AG08396 (cell line): ENCODE data around the gene PEX14.

Experiments
- DNase-seq: peaks from one replicate; pipeline ENCODE4 v3.0.0; 2012; ENCODE audit warnings: low spot score, mixed read lengths

The PEX14 gene

GRCh38 chr1:10617931-10618885 lies 143.5 kb downstream of the PEX14 start:
- DNase-seq, result no peak

GRCh38 chr1:10620776-10621175 lies 146.0 kb downstream of the PEX14 start:
- DNase-seq, result no peak

GRCh38 chr1:10621906-10622305 lies 147.2 kb downstream of the PEX14 start:
- DNase-seq, result no peak

GRCh38 chr1:10622910-10623685 lies 148.3 kb downstream of the PEX14 start:
- DNase-seq, result no peak

GRCh38 chr1:10623686-10624145 lies 149.0 kb downstream of the PEX14 start:
- no peak for DNase-seq

- no peak for DNase-seq
Observed at GRCh38 chr1:10624256-10625050, 149.7 kb downstream of the PEX14 start.

- no peak for DNase-seq
Observed at GRCh38 chr1:10625076-10625475, 150.3 kb downstream of the PEX14 start.

GRCh38 chr1:10625554-10625953 lies 150.8 kb downstream of the PEX14 start:
- no peak for DNase-seq

GRCh38 chr1:10626131-10626731 lies 151.5 kb downstream of the PEX14 start:
- DNase-seq, result no peak

GRCh38 chr1:10626791-10627410 lies 152.2 kb downstream of the PEX14 start:
- DNase-seq, result no peak

- no peak for DNase-seq
Observed at GRCh38 chr1:10628685-10629084, 153.9 kb downstream of the PEX14 start.

GRCh38 chr1:10629091-10629815 lies 154.5 kb downstream of the PEX14 start:
- no peak for DNase-seq

- DNase-seq, result no peak
Observed at GRCh38 chr1:10629816-10630571, 155.2 kb downstream of the PEX14 start.

GRCh38 chr1:10630661-10631120 lies 155.9 kb downstream of the PEX14 start:
- no peak for DNase-seq

- no peak for DNase-seq
Observed at GRCh38 chr1:10631121-10631810, 156.5 kb downstream of the PEX14 start.

GRCh38 chr1:10631811-10632593 lies 157.3 kb downstream of the PEX14 start:
- peak; percentile 12 for DNase-seq

GRCh38 chr1:10632691-10633090 lies 157.9 kb downstream of the PEX14 start:
- DNase-seq, result no peak

- DNase-seq, result no peak
Observed at GRCh38 chr1:10633416-10633815, 158.7 kb downstream of the PEX14 start.
